Endothelial cell of umbilical vein (primary cell): ENCODE measurements around the gene FURIN. TPM values are rescaled to one million over a fixed set of nuclear protein-coding genes. Genes with fewer than 3 reads are reported as not detected.

Source experiments
- BruUV-seq: library from RNA; stranded (reverse); fragments of 400-500 nt; replicated peaks from 2 replicates; lab custom pipeline; 2021; lab: Mats Ljungman, UMichigan
- CTCF ChIA-PET: fragments of 300-600, 350-600 bp; sonication (Branson Sonifier 250); formaldehyde crosslinking; loops from one replicate; lab custom pipeline; 2021; ENCODE audit warnings: antibody characterized with exemption, inconsistent platforms; lab: Charles Lee
- POLR2A ChIA-PET: fragments of 300-600, 350-600 bp; sonication (Branson Sonifier 250); formaldehyde crosslinking; loops from one replicate; lab custom pipeline; 2021; ENCODE audit warnings: antibody characterized with exemption, inconsistent platforms; lab: Charles Lee
- DNase-seq: peaks from one replicate; pipeline ENCODE4 v3.0.0-alpha.2; 2011; ENCODE audit warnings: low read depth, low spot score
- FAIRE-seq: peaks from 2 replicates; lab custom pipeline; 2011; peaks lifted over from hg19 to GRCh38; lab: Jason Lieb, UNC
- H2AFZ ChIP-seq: 2 replicates; pipeline ENCODE4 v1.6.0; 2012; ENCODE audit warnings: low read depth, low read length, control low read depth, inconsistent platforms
- H3K27ac ChIP-seq: 2 replicates; pipeline ENCODE4 v1.5.1; 2011; ENCODE audit warnings: low read depth, mild to moderate bottlenecking, control low read depth, low read length, moderate library complexity; ENCODE audit not compliant: insufficient read depth
- H3K27me3 ChIP-seq, 2 experiments: 2 replicates each; pipeline versions ENCODE4 v1.6.0 to v1.6.1; 2011; ENCODE audit warnings: low read length in 2 of 2, mixed read lengths in 1 of 2; ENCODE audit not compliant: control insufficient read depth in 2 of 2, insufficient read depth in 2 of 2
- H3K36me3 ChIP-seq, 2 experiments: 2 replicates in 1 of 2; 3 replicates in 1 of 2; pipeline ENCODE4 v1.5.1; 2011; ENCODE audit warnings: low read length in 2 of 2, mild to moderate bottlenecking in 1 of 2, moderate library complexity in 1 of 2; ENCODE audit not compliant: control insufficient read depth in 2 of 2, insufficient read depth in 2 of 2; ENCODE audit errors: extremely low read depth in 1 of 2
- H3K4me1 ChIP-seq: 3 replicates; pipeline ENCODE4 v1.5.1; 2011; ENCODE audit warnings: mild to moderate bottlenecking, low read length; ENCODE audit not compliant: control insufficient read depth, insufficient read depth; ENCODE audit errors: extremely low read depth
- H3K4me2 ChIP-seq: 2 replicates; pipeline ENCODE4 v1.6.1; 2011; ENCODE audit warnings: low read length, control low read depth, mixed read lengths; ENCODE audit not compliant: insufficient read depth
- H3K4me3 ChIP-seq, 3 experiments: fragments of 200-600 bp in 1 of 3; sonication (generic), shearing (Covaris generic) in 1 of 3; replicated peaks in 1 of 3; 2 replicates each; pipeline ENCODE4 v1.5.1; 2011 to 2016; ENCODE audit warnings: control low read depth in 3 of 3, low read length in 3 of 3, mild to moderate bottlenecking in 2 of 3, inconsistent platforms in 1 of 3, low read depth in 1 of 3, moderate library complexity in 1 of 3; ENCODE audit not compliant: insufficient read depth in 1 of 3
- H3K79me2 ChIP-seq: 2 replicates; pipeline ENCODE4 v1.6.0; 2012; ENCODE audit warnings: low read length, inconsistent platforms; ENCODE audit not compliant: control insufficient read depth, insufficient read depth
- H3K9ac ChIP-seq: replicated peaks from 2 replicates; pipeline ENCODE3; 2011; ENCODE audit warnings: low read length, control low read depth; ENCODE audit not compliant: insufficient read depth; ENCODE audit errors: extremely low read depth
- H3K9me1 ChIP-seq: replicated peaks from 3 replicates; pipeline ENCODE4 v1.6.0; 2011; ENCODE audit warnings: mild to moderate bottlenecking, low read length; ENCODE audit not compliant: control insufficient read depth, insufficient read depth; ENCODE audit errors: extremely low read depth
- H3K9me3 ChIP-seq: replicated peaks from 2 replicates; pipeline ENCODE4 v1.5.1; 2012; ENCODE audit warnings: low read length, inconsistent platforms; ENCODE audit not compliant: control insufficient read depth, insufficient read depth
- H4K20me1 ChIP-seq: replicated peaks from 2 replicates; pipeline ENCODE3; 2011; ENCODE audit warnings: mild to moderate bottlenecking, low read length; ENCODE audit not compliant: control insufficient read depth, insufficient read depth; ENCODE audit errors: extremely low read depth
- EZH2 ChIP-seq: IDR thresholded peaks from 2 replicates; pipeline ENCODE4 v1.6.1; 2012; ENCODE audit warnings: borderline replicate concordance, low read depth, mild to moderate bottlenecking, moderate library complexity, low read length, inconsistent platforms; ENCODE audit not compliant: severe bottlenecking
- FOS ChIP-seq: IDR thresholded peaks from 2 replicates; pipeline ENCODE4 v1.6.1; 2011; ENCODE audit warnings: mild to moderate bottlenecking, low read length, moderate library complexity, borderline replicate concordance; ENCODE audit not compliant: insufficient read depth
- GATA2 ChIP-seq: IDR thresholded peaks from 2 replicates; pipeline ENCODE4 v1.7.0; 2011; ENCODE audit warnings: low read depth, mild to moderate bottlenecking, moderate library complexity, mixed read lengths, low read length; ENCODE audit not compliant: insufficient read length, insufficient read depth
- JUN ChIP-seq: IDR thresholded peaks from 2 replicates; pipeline ENCODE4 v1.6.1; 2011; ENCODE audit warnings: borderline replicate concordance, low read depth; ENCODE audit not compliant: insufficient read length, insufficient read depth
- MYC ChIP-seq: IDR thresholded peaks from one replicate; pipeline ENCODE4 v1.6.1; 2011; ENCODE audit warnings: mild to moderate bottlenecking, low read depth, low read length
- POLR2A ChIP-seq: IDR thresholded peaks from 2 replicates; pipeline ENCODE4 v1.6.1; 2012; ENCODE audit warnings: low read depth, mild to moderate bottlenecking, control low read depth, low read length
- POLR2AphosphoS5 ChIP-seq: IDR thresholded peaks from 2 replicates; pipeline ENCODE4 v1.6.1; 2012; ENCODE audit warnings: low read depth, mild to moderate bottlenecking, control low read depth, low read length, moderate library complexity; ENCODE audit not compliant: insufficient read depth
- dilution Hi-C: fragments of 300-500 bp; cut with MboI; formaldehyde crosslinking; loops from one replicate; pipeline ENCODE4 v1.15.0; 2019; ENCODE audit warnings: low sequenced_read_pairs; ENCODE audit not compliant: extremely low pct_ligation_motif_present
- intact Hi-C: fragments of 100-400 bp; cut with micrococcal nuclease; formaldehyde crosslinking; loops from one replicate; pipeline ENCODE4 v1.10.0; 2022
- polyA plus RNA-seq, 4 experiments: library from polyadenylated mRNA; depleted of rRNA in 3 of 4; stranded (reverse) in 3 of 4; unstranded in 1 of 4; fragments of >200 nt; gene quantifications; 2 replicates each; pipeline versions ENCODE4 v1.2.1 to v1.2.3, GENCODE V29; 2011 to 2012; ENCODE audit warnings: missing spikeins in 1 of 4
- total RNA-seq: library from RNA; stranded (reverse); gene quantifications from 2 replicates; pipeline ENCODE4 v1.2.3, GENCODE V29; 2021
- TF ChIP-seq, protein P1 (sequence below), 2 donors: IDR thresholded peaks; 1 replicate in 1 of 2; 2 replicates in 1 of 2; pipeline ENCODE4 v1.5.1; 2011; ENCODE audit warnings: low read length in 2 of 2, mild to moderate bottlenecking in 2 of 2, moderate library complexity in 2 of 2, control low read depth in 1 of 2, inconsistent platforms in 1 of 2, low read depth in 1 of 2; ENCODE audit not compliant: insufficient read depth in 1 of 2; ENCODE audit errors: extremely low read depth in 1 of 2
- TF ChIP-seq, protein P2 (sequence below): IDR thresholded peaks from 2 replicates; pipeline ENCODE4 v1.6.1; 2011; ENCODE audit not compliant: insufficient read depth, insufficient read length

Gene FURIN
- total and polyA plus RNA-seq, 2 donors (not counting 3 experiments of a cell fraction or from before 2014, with no cell fraction given) = 77.4 to 131 TPM

DNA sequence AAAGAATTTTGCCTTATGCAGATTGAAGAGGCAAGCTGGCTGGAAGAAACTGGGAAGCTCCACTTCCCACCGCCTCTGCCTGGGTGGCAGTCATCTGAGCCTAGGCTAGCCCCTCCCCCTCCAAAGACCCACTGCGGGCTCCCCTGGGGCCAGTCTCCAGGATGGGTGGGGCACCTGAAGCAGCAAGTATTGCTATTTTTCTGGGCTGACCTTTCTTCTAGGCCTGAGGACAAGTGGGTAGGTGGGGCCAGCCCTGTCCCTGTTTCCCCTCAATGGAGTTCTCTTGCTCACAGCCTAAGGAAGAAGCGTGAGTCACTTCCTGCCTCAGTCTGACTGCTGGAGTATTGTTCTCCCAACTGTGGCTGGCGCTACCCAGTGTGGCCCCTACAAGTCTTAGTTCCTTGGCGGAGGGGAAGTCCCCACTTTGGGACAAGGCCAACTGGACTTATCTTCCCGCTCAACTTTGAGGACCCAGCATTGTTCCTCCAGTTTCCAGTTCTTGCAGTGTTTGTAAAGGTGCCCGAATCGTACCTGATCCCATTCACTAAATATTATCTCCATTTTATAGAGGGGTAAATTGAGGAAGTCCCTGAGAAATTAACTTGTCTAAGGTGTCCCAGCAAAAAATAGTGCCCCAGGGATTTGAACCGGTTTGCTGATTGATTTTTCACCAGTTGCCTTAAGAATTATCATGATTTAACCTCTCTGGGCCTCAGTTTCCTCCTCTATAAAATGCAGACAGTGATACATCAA, 1.4 kb downstream of the FURIN start:
- Histone ChIP-seq H3K4me2 (peak overlapping the region; percentile 81), H3K4me1 (peaks cover 42% of the 10 kb centered on the region), H3K4me3 (peak overlapping the region in 1 of 3 experiments; percentile 59), H2AFZ (peak overlapping the region; percentile 39), H3K79me2 (peaks cover 39% of the 10 kb centered on the region), H3K9me3 (no peaks in the 10 kb centered on the region), H3K27ac (peak overlapping the region; percentile 89), H4K20me1 (no peaks in the 10 kb centered on the region), H3K36me3 (no peaks in the 10 kb centered on the region), H3K9ac (peak overlapping the region; percentile 94), H3K9me1 (no peaks in the 10 kb centered on the region), H3K27me3 (no peaks in the 10 kb centered on the region)
- POLR2A ChIA-PET = no interaction called here
- intact Hi-C loops (loop anchor here (1.0 kb wide), 3 partner anchors 15 to 221 kb away; partner anchors contain the start of genes BLM and FES), dilution Hi-C loops (no loop called here)
- CTCF ChIA-PET = interaction anchor here (1.0 to 4.0 kb wide), 3 partner anchors 16 to 222 kb away, joined by 3 to 26 read pairs (median 15); partner anchors contain the start of genes BLM and FES
- peak; percentile 100 for FAIRE-seq
- peak; percentile 95 for DNase-seq
- TF ChIP-seq, protein P1, sequence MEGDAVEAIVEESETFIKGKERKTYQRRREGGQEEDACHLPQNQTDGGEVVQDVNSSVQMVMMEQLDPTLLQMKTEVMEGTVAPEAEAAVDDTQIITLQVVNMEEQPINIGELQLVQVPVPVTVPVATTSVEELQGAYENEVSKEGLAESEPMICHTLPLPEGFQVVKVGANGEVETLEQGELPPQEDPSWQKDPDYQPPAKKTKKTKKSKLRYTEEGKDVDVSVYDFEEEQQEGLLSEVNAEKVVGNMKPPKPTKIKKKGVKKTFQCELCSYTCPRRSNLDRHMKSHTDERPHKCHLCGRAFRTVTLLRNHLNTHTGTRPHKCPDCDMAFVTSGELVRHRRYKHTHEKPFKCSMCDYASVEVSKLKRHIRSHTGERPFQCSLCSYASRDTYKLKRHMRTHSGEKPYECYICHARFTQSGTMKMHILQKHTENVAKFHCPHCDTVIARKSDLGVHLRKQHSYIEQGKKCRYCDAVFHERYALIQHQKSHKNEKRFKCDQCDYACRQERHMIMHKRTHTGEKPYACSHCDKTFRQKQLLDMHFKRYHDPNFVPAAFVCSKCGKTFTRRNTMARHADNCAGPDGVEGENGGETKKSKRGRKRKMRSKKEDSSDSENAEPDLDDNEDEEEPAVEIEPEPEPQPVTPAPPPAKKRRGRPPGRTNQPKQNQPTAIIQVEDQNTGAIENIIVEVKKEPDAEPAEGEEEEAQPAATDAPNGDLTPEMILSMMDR (IDR thresholded peaks at IDR 0.05; ENCODE audit: extremely low read depth in 1 of 2, insufficient read depth in 1 of 2, low read depth in 1 of 2, low read length in 2 of 2) = no peak
- TF ChIP-seq POLR2A = peak; percentile 80
- TF ChIP-seq EZH2 = no peak
- TF ChIP-seq, protein P2, sequence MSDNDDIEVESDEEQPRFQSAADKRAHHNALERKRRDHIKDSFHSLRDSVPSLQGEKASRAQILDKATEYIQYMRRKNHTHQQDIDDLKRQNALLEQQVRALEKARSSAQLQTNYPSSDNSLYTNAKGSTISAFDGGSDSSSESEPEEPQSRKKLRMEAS = no peak
- peak; percentile 92 for TF ChIP-seq POLR2AphosphoS5
- TF ChIP-seq JUN = peak; percentile 97
- TF ChIP-seq MYC = no peak
- peak; percentile 91 for TF ChIP-seq FOS
- no peak for TF ChIP-seq GATA2
- BruUV-seq = TSS peak; percentile 28
